ENCODE data around the gene SDF4.

The SDF4 gene

DNA sequence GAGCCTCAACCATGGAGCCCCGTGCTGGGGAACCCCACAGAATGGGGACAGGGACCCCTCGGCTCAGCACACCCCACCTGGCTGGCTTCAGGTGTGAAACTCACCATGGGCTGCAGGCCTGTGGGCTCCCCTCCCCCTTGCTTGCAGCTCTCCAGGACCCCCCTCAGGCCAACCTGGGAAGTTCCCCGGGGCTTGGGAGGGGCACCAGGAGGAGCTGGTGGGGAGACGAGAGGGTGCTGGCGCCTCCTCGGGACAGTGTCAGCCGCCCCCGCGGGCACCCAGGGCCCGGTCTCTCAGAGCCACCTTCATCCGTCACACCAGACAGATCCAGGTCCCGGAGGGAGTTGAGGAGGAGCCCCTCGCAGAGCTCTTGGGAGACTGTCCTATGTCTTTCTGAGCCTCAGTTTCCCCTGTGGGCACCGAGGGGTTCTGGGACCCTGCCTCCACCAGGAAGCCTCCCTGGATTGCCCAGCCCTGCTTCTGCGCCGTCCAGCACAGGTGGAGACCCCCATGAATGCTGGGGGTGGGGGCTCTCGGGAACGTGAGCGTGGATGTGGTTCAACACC, 24.8 kb downstream of the SDF4 start:
- Histone ChIP-seq H3F3A (ENCODE audit: insufficient read depth, low read length) (no peaks in the 10 kb centered on the region), H3K27me3 (ENCODE audit: insufficient read depth, low read length) (peaks cover 11% of the 10 kb centered on the region), H4K20me1 (ENCODE audit: insufficient read depth, low read length) (no peaks in the 10 kb centered on the region), H2AFZ (ENCODE audit: low read length) (no peak overlapping the region), H3K4me3 (ENCODE audit: low read depth, low read length, poor library complexity, severe bottlenecking) (no peak overlapping the region), H3K4me2 (ENCODE audit: low read length) (no peak overlapping the region), H3K4me1 (ENCODE audit: insufficient read depth, low read length, severe bottlenecking) (no peaks in the 10 kb centered on the region), H3K9me3 (ENCODE audit: low read length) (no peaks in the 10 kb centered on the region), H3K36me3 (ENCODE audit: insufficient read depth, low read length) (no peaks in the 10 kb centered on the region), H3K79me2 (ENCODE audit: insufficient read depth, low read length) (no peaks in the 10 kb centered on the region), H3K27ac (ENCODE audit: low read depth, low read length, poor library complexity, severe bottlenecking) (no peak overlapping the region), H3K9me2 (ENCODE audit: low read depth, low read length) (no peaks in the 10 kb centered on the region), H3K9ac (ENCODE audit: low read length) (no peak overlapping the region)
- TF ChIP-seq, protein P1, sequence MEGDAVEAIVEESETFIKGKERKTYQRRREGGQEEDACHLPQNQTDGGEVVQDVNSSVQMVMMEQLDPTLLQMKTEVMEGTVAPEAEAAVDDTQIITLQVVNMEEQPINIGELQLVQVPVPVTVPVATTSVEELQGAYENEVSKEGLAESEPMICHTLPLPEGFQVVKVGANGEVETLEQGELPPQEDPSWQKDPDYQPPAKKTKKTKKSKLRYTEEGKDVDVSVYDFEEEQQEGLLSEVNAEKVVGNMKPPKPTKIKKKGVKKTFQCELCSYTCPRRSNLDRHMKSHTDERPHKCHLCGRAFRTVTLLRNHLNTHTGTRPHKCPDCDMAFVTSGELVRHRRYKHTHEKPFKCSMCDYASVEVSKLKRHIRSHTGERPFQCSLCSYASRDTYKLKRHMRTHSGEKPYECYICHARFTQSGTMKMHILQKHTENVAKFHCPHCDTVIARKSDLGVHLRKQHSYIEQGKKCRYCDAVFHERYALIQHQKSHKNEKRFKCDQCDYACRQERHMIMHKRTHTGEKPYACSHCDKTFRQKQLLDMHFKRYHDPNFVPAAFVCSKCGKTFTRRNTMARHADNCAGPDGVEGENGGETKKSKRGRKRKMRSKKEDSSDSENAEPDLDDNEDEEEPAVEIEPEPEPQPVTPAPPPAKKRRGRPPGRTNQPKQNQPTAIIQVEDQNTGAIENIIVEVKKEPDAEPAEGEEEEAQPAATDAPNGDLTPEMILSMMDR (IDR thresholded peaks at IDR 0.05; ENCODE audit: low read length): no peak
- no peak for TF ChIP-seq EZH2 (IDR thresholded peaks at IDR 0.05; ENCODE audit: borderline replicate concordance, low read length)

DNA sequence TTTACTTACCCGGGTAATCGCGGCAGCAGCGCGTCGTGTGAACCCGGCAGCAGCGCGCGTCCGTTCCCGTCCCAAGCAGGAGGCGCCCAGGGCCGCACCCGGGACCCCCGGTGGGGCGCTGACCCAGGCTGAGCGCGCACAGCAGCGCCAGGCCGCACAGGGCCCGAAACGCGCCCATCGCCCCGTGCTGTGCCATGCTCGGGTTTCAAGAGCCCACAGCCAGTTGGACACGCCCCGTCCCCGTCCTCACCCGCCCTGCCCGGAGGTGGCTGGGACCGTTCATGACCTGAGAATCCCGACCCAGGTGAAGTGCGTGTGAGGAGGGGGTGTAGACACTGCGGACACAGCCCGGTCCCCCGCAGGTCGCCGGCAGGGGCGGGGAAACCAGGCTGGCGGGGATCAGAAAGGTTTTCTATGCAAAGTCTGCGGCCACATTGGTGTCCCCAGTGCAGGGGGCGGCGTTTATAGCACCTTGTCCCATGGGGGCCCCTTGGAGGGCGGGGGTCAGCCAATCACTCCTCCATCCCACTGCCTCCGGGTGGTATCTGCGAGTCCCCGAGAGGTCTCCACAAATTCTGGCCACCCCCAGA, 25.3 kb downstream of the SDF4 start, which contains the start of gene TNFRSF18:
Gene TNFRSF18 (minus strand): TSS at position 217 of the 590 bp plus-strand sequence. CDS start 21 bp downstream, at position 196.
- Histone ChIP-seq H3K4me3 (ENCODE audit: low read depth, low read length, poor library complexity, severe bottlenecking) (no peak within 1 kb of the TSS), H3K4me2 (ENCODE audit: low read length) (no peak within 1 kb of the TSS), H3K79me2 (ENCODE audit: insufficient read depth, low read length) (no peaks in the 10 kb centered on the region), H3K9ac (ENCODE audit: low read length) (no peak within 1 kb of the TSS), H2AFZ (ENCODE audit: low read length) (no peak within 1 kb of the TSS), H3K9me2 (ENCODE audit: low read depth, low read length) (no peaks in the 10 kb centered on the region), H3F3A (ENCODE audit: insufficient read depth, low read length) (no peaks in the 10 kb centered on the region), H4K20me1 (ENCODE audit: insufficient read depth, low read length) (no peaks in the 10 kb centered on the region), H3K27me3 (ENCODE audit: insufficient read depth, low read length) (peaks cover 11% of the 10 kb centered on the region), H3K27ac (ENCODE audit: low read depth, low read length, poor library complexity, severe bottlenecking) (no peak within 1 kb of the TSS), H3K9me3 (ENCODE audit: low read length) (no peaks in the 10 kb centered on the region), H3K4me1 (ENCODE audit: insufficient read depth, low read length, severe bottlenecking) (no peaks in the 10 kb centered on the region), H3K36me3 (ENCODE audit: insufficient read depth, low read length) (no peaks in the 10 kb centered on the region)
- TF ChIP-seq, protein P1 (IDR thresholded peaks at IDR 0.05; ENCODE audit: low read length): no peak
- no peak for TF ChIP-seq EZH2 (IDR thresholded peaks at IDR 0.05; ENCODE audit: borderline replicate concordance, low read length)

DNA sequence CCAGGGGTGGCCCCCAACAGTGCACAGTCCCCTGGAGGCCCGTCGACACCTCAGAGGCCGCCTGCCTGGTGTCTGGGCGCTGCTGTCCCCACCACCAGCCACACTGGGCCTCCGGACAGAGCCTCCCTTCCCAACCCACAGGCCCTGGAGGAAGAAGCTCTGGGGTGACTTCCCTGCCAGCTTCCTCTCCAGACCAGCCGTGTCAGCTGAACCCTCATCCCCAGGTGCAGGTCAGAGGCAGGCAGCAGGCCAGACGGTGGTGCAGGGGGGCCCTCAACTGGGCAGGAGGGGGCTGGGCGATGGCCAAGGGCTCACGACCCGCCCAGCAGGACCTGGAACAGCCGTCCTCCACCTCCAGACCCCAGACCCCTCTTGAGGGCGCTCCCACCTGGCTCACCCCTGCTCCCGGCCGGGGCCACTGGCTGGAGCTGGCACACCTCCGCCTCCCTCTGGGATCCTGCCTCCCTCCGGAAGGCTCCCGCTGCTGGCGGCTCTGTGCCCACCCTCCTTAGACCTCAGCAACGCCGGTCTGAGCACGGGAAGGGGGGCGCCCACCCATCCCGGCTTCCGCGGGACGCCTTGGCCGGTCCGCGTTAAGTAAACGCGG, 25.9 kb downstream of the SDF4 start:
- H3K9me2 ChIP-seq (ENCODE audit: low read depth, low read length): no peaks in the 10 kb centered on the region
- H3K27ac ChIP-seq (ENCODE audit: low read depth, low read length, poor library complexity, severe bottlenecking): no peak overlapping the region
- no peaks in the 10 kb centered on the region for H3K79me2 ChIP-seq (ENCODE audit: insufficient read depth, low read length)
- H3K4me3 ChIP-seq (ENCODE audit: low read depth, low read length, poor library complexity, severe bottlenecking): no peak overlapping the region
- H3K4me1 ChIP-seq (ENCODE audit: insufficient read depth, low read length, severe bottlenecking): no peaks in the 10 kb centered on the region
- H3K9ac ChIP-seq (ENCODE audit: low read length): no peak overlapping the region
- no peak overlapping the region for H3K4me2 ChIP-seq (ENCODE audit: low read length)
- no peaks in the 10 kb centered on the region for H3F3A ChIP-seq (ENCODE audit: insufficient read depth, low read length)
- no peaks in the 10 kb centered on the region for H3K36me3 ChIP-seq (ENCODE audit: insufficient read depth, low read length)
- TF ChIP-seq, protein P1 (IDR thresholded peaks at IDR 0.05; ENCODE audit: low read length): no peak
- no peak for TF ChIP-seq EZH2 (IDR thresholded peaks at IDR 0.05; ENCODE audit: borderline replicate concordance, low read length)
- peaks cover 11% of the 10 kb centered on the region for H3K27me3 ChIP-seq (ENCODE audit: insufficient read depth, low read length)
- no peak overlapping the region for H2AFZ ChIP-seq (ENCODE audit: low read length)
- H4K20me1 ChIP-seq (ENCODE audit: insufficient read depth, low read length): no peaks in the 10 kb centered on the region
- H3K9me3 ChIP-seq (ENCODE audit: low read length): no peaks in the 10 kb centered on the region

All from OCI-LY1 (cell line).